Endothelial cell of umbilical vein (primary cell): ENCODE measurements around the gene SNX22. TPM values are rescaled to one million over a fixed set of nuclear protein-coding genes. Genes with fewer than 3 reads are reported as not detected.

Source experiments
- BruUV-seq: library from RNA; stranded (reverse); fragments of 400-500 nt; replicated peaks from 2 replicates; lab custom pipeline; 2021; lab: Mats Ljungman, UMichigan
- CTCF ChIA-PET: fragments of 300-600, 350-600 bp; sonication (Branson Sonifier 250); formaldehyde crosslinking; loops from one replicate; lab custom pipeline; 2021; ENCODE audit warnings: antibody characterized with exemption, inconsistent platforms; lab: Charles Lee
- POLR2A ChIA-PET: fragments of 300-600, 350-600 bp; sonication (Branson Sonifier 250); formaldehyde crosslinking; loops from one replicate; lab custom pipeline; 2021; ENCODE audit warnings: antibody characterized with exemption, inconsistent platforms; lab: Charles Lee
- DNase-seq: peaks from one replicate; pipeline ENCODE4 v3.0.0-alpha.2; 2011; ENCODE audit warnings: low read depth, low spot score
- FAIRE-seq: peaks from 2 replicates; lab custom pipeline; 2011; peaks lifted over from hg19 to GRCh38; lab: Jason Lieb, UNC
- H2AFZ ChIP-seq: 2 replicates; pipeline ENCODE4 v1.6.0; 2012; ENCODE audit warnings: low read depth, low read length, control low read depth, inconsistent platforms
- H3K27ac ChIP-seq: 2 replicates; pipeline ENCODE4 v1.5.1; 2011; ENCODE audit warnings: low read depth, mild to moderate bottlenecking, control low read depth, low read length, moderate library complexity; ENCODE audit not compliant: insufficient read depth
- H3K27me3 ChIP-seq, 2 experiments: 2 replicates each; pipeline versions ENCODE4 v1.6.0 to v1.6.1; 2011; ENCODE audit warnings: low read length in 2 of 2, mixed read lengths in 1 of 2; ENCODE audit not compliant: control insufficient read depth in 2 of 2, insufficient read depth in 2 of 2
- H3K36me3 ChIP-seq, 2 experiments: 2 replicates in 1 of 2; 3 replicates in 1 of 2; pipeline ENCODE4 v1.5.1; 2011; ENCODE audit warnings: low read length in 2 of 2, mild to moderate bottlenecking in 1 of 2, moderate library complexity in 1 of 2; ENCODE audit not compliant: control insufficient read depth in 2 of 2, insufficient read depth in 2 of 2; ENCODE audit errors: extremely low read depth in 1 of 2
- H3K4me1 ChIP-seq: 3 replicates; pipeline ENCODE4 v1.5.1; 2011; ENCODE audit warnings: mild to moderate bottlenecking, low read length; ENCODE audit not compliant: control insufficient read depth, insufficient read depth; ENCODE audit errors: extremely low read depth
- H3K4me2 ChIP-seq: 2 replicates; pipeline ENCODE4 v1.6.1; 2011; ENCODE audit warnings: low read length, control low read depth, mixed read lengths; ENCODE audit not compliant: insufficient read depth
- H3K4me3 ChIP-seq, 3 experiments: fragments of 200-600 bp in 1 of 3; sonication (generic), shearing (Covaris generic) in 1 of 3; replicated peaks in 1 of 3; 2 replicates each; pipeline ENCODE4 v1.5.1; 2011 to 2016; ENCODE audit warnings: control low read depth in 3 of 3, low read length in 3 of 3, mild to moderate bottlenecking in 2 of 3, inconsistent platforms in 1 of 3, low read depth in 1 of 3, moderate library complexity in 1 of 3; ENCODE audit not compliant: insufficient read depth in 1 of 3
- H3K79me2 ChIP-seq: 2 replicates; pipeline ENCODE4 v1.6.0; 2012; ENCODE audit warnings: low read length, inconsistent platforms; ENCODE audit not compliant: control insufficient read depth, insufficient read depth
- H3K9ac ChIP-seq: replicated peaks from 2 replicates; pipeline ENCODE3; 2011; ENCODE audit warnings: low read length, control low read depth; ENCODE audit not compliant: insufficient read depth; ENCODE audit errors: extremely low read depth
- H3K9me1 ChIP-seq: replicated peaks from 3 replicates; pipeline ENCODE4 v1.6.0; 2011; ENCODE audit warnings: mild to moderate bottlenecking, low read length; ENCODE audit not compliant: control insufficient read depth, insufficient read depth; ENCODE audit errors: extremely low read depth
- H3K9me3 ChIP-seq: replicated peaks from 2 replicates; pipeline ENCODE4 v1.5.1; 2012; ENCODE audit warnings: low read length, inconsistent platforms; ENCODE audit not compliant: control insufficient read depth, insufficient read depth
- H4K20me1 ChIP-seq: replicated peaks from 2 replicates; pipeline ENCODE3; 2011; ENCODE audit warnings: mild to moderate bottlenecking, low read length; ENCODE audit not compliant: control insufficient read depth, insufficient read depth; ENCODE audit errors: extremely low read depth
- EZH2 ChIP-seq: IDR thresholded peaks from 2 replicates; pipeline ENCODE4 v1.6.1; 2012; ENCODE audit warnings: borderline replicate concordance, low read depth, mild to moderate bottlenecking, moderate library complexity, low read length, inconsistent platforms; ENCODE audit not compliant: severe bottlenecking
- FOS ChIP-seq: IDR thresholded peaks from 2 replicates; pipeline ENCODE4 v1.6.1; 2011; ENCODE audit warnings: mild to moderate bottlenecking, low read length, moderate library complexity, borderline replicate concordance; ENCODE audit not compliant: insufficient read depth
- GATA2 ChIP-seq: IDR thresholded peaks from 2 replicates; pipeline ENCODE4 v1.7.0; 2011; ENCODE audit warnings: low read depth, mild to moderate bottlenecking, moderate library complexity, mixed read lengths, low read length; ENCODE audit not compliant: insufficient read length, insufficient read depth
- JUN ChIP-seq: IDR thresholded peaks from 2 replicates; pipeline ENCODE4 v1.6.1; 2011; ENCODE audit warnings: borderline replicate concordance, low read depth; ENCODE audit not compliant: insufficient read length, insufficient read depth
- MYC ChIP-seq: IDR thresholded peaks from one replicate; pipeline ENCODE4 v1.6.1; 2011; ENCODE audit warnings: mild to moderate bottlenecking, low read depth, low read length
- POLR2A ChIP-seq: IDR thresholded peaks from 2 replicates; pipeline ENCODE4 v1.6.1; 2012; ENCODE audit warnings: low read depth, mild to moderate bottlenecking, control low read depth, low read length
- POLR2AphosphoS5 ChIP-seq: IDR thresholded peaks from 2 replicates; pipeline ENCODE4 v1.6.1; 2012; ENCODE audit warnings: low read depth, mild to moderate bottlenecking, control low read depth, low read length, moderate library complexity; ENCODE audit not compliant: insufficient read depth
- dilution Hi-C: fragments of 300-500 bp; cut with MboI; formaldehyde crosslinking; loops from one replicate; pipeline ENCODE4 v1.15.0; 2019; ENCODE audit warnings: low sequenced_read_pairs; ENCODE audit not compliant: extremely low pct_ligation_motif_present
- intact Hi-C: fragments of 100-400 bp; cut with micrococcal nuclease; formaldehyde crosslinking; loops from one replicate; pipeline ENCODE4 v1.10.0; 2022
- polyA plus RNA-seq, 4 experiments: library from polyadenylated mRNA; depleted of rRNA in 3 of 4; stranded (reverse) in 3 of 4; unstranded in 1 of 4; fragments of >200 nt; gene quantifications; 2 replicates each; pipeline versions ENCODE4 v1.2.1 to v1.2.3, GENCODE V29; 2011 to 2012; ENCODE audit warnings: missing spikeins in 1 of 4
- total RNA-seq: library from RNA; stranded (reverse); gene quantifications from 2 replicates; pipeline ENCODE4 v1.2.3, GENCODE V29; 2021
- TF ChIP-seq, protein P1 (sequence below), 2 donors: IDR thresholded peaks; 1 replicate in 1 of 2; 2 replicates in 1 of 2; pipeline ENCODE4 v1.5.1; 2011; ENCODE audit warnings: low read length in 2 of 2, mild to moderate bottlenecking in 2 of 2, moderate library complexity in 2 of 2, control low read depth in 1 of 2, inconsistent platforms in 1 of 2, low read depth in 1 of 2; ENCODE audit not compliant: insufficient read depth in 1 of 2; ENCODE audit errors: extremely low read depth in 1 of 2
- TF ChIP-seq, protein P2 (sequence below): IDR thresholded peaks from 2 replicates; pipeline ENCODE4 v1.6.1; 2011; ENCODE audit not compliant: insufficient read depth, insufficient read length

SNX22 gene
- total and polyA plus RNA-seq, 2 donors (not counting 3 experiments of a cell fraction or from before 2014, with no cell fraction given) = 0.14 to 0.73 TPM

DNA sequence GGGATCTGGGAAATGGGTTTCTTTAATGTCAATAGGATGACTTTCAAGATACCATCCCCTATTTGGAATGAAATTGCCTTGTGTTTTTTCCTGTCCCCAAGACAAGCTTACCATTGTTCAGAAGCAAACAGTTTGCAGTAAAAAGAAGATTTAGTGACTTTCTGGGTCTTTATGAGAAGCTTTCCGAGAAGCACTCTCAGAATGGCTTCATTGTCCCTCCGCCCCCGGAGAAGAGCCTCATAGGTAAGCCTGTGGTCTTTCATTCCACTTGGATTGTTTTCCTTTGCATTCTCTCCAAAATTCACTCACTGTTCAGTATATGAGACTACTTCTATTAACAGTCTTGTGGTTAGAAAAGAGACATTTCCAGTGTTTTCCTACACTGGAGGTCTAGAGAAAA is 25.6 kb upstream of the SNX22 start:
- Histone ChIP-seq H3K4me2 (no peak overlapping the region), H3K27me3 (no peaks in the 10 kb centered on the region), H3K9me1 (no peaks in the 10 kb centered on the region), H3K79me2 (no peaks in the 10 kb centered on the region), H2AFZ (no peak overlapping the region), H3K36me3 (peaks cover 18 to 39% of the 10 kb centered on the region in 2 experiments), H3K9me3 (no peaks in the 10 kb centered on the region), H3K27ac (no peak overlapping the region), H3K4me3 (no peak overlapping the region), H3K9ac (no peak overlapping the region), H4K20me1 (no peaks in the 10 kb centered on the region), H3K4me1 (no peaks in the 10 kb centered on the region)
- no peak for FAIRE-seq
- BruUV-seq = no TSS peak
- no peak for DNase-seq
- intact Hi-C loops = no loop called here
- dilution Hi-C loops = no loop called here
- CTCF ChIA-PET = interaction anchor here (1.9 kb wide), 1 partner anchor 28 kb away, joined by 10 read pairs; no protein-coding TSS in a partner anchor
- TF ChIP-seq JUN (no peak), FOS (no peak), GATA2 (no peak), POLR2AphosphoS5 (no peak), MYC (no peak), EZH2 (no peak), POLR2A (no peak)
- TF ChIP-seq, protein P1, sequence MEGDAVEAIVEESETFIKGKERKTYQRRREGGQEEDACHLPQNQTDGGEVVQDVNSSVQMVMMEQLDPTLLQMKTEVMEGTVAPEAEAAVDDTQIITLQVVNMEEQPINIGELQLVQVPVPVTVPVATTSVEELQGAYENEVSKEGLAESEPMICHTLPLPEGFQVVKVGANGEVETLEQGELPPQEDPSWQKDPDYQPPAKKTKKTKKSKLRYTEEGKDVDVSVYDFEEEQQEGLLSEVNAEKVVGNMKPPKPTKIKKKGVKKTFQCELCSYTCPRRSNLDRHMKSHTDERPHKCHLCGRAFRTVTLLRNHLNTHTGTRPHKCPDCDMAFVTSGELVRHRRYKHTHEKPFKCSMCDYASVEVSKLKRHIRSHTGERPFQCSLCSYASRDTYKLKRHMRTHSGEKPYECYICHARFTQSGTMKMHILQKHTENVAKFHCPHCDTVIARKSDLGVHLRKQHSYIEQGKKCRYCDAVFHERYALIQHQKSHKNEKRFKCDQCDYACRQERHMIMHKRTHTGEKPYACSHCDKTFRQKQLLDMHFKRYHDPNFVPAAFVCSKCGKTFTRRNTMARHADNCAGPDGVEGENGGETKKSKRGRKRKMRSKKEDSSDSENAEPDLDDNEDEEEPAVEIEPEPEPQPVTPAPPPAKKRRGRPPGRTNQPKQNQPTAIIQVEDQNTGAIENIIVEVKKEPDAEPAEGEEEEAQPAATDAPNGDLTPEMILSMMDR (IDR thresholded peaks at IDR 0.05; ENCODE audit: extremely low read depth in 1 of 2, insufficient read depth in 1 of 2, low read depth in 1 of 2, low read length in 2 of 2) = no peak
- TF ChIP-seq, protein P2, sequence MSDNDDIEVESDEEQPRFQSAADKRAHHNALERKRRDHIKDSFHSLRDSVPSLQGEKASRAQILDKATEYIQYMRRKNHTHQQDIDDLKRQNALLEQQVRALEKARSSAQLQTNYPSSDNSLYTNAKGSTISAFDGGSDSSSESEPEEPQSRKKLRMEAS = no peak
- POLR2A ChIA-PET = no interaction called here
